ENCODE results near the gene AKAP11.
A peak's percentile ranks its signal among the peaks of the same experiment; 100 is the strongest.

AKAP11 gene

DNA sequence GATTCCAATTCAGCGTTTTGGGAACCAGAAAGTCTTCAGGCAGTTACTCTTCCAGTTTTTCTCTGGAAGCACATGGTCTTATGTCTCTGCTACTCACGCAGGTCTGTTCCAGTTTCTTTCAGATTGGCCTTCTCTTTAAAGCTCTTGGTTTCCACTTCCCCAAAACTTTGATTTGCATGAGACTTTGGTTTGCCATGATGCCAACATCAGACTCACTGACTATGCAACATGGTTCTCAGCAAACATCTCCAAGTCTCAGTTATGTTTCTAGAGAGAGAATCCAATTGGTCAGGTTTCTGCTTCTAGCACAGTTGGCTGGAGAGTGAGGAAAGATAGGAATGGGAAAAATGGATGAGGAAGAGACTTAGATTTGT lies 3.1 kb downstream of the AKAP11 start:
- DNase-seq: no peak

DNA sequence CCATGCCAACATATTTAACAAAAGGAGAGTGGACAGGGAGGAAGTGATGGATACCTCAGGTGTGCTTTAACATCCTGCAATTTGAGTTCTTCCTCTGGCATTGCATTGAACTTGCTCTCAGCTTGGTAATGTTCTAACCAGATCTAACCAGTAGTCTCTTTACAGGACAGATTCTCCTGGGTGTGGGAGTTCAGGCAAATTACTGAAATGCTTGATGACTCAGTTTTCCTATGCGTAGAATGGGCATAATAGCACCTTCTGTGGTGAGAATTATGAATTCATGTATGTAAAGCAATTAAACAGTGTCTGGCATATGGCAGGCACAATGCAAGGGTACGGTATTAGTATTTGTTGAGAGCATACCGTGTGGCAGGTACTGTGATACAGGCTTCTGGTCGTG lies 3.6 kb downstream of the AKAP11 start:
- DNase-seq: no peak

DNA sequence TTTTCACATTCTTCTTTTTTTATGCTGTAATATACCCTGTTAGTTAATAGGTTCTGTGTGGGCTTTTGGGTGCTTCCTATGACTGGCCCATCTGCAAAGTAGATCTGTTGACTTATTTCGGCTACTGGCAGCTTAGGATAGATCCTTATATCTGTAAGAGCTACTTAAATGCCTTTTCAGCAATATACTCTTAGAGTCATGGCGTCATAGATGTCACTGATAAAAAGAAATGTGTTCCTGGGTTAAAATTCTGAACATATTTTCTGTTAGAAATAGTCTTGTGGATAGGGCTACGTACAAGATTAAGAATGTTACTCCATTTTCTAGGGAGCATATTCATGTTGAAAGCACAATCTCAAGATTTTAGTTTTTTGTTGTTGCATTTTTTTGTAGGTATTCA lies 4.7 kb downstream of the AKAP11 start:
- no peak for DNase-seq

DNA sequence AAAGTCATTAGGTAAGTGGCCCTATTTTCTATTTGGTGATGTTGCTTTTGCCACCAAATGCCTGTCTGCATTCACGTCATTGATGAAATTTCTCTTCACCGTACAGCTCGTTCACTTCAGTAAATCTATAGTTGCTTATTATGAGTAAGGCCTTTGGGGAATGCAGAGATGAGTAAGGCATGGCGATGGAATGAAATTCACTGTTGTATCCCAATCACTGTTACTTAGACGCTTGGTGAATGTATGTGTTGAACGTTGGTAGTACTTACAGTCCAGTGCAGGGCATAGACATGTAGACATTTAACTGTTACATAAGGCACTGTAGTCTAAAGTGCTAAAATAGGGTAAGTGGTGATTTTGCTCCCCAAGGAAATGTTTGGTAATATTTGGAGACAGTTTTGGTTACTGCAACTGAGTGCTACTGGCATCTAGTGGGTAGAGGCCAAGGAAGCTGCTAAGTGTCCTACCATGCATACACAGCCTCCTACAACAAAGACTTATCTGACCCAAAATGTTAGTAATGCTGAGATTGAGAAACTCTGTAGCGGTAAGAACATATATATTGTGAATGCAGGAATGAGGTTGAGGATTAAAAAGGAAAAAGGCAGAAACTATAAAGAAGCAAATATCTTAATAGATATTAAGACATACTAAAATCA lies 5.8 kb downstream of the AKAP11 start:
- DNase-seq: no peak

DNA sequence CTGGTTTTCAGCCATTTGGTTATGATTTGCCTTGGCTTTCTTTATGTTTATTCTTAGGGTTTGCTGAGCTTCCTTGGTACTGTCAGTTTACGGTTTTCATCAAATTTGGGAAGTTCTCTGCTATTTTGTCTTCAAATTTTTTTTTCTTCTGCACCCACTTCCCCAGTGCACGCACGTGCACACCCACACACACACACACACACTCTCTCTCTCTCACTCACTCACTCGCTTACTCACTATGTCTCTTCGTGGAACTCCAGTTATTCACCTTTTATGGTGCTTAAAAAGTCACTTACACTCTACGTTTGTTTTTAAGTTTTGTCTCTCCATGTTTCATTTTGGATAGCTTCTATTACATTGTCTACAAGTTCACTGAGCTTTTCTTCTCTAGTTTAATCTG lies 7.1 kb downstream of the AKAP11 start:
- no peak for DNase-seq

DNA sequence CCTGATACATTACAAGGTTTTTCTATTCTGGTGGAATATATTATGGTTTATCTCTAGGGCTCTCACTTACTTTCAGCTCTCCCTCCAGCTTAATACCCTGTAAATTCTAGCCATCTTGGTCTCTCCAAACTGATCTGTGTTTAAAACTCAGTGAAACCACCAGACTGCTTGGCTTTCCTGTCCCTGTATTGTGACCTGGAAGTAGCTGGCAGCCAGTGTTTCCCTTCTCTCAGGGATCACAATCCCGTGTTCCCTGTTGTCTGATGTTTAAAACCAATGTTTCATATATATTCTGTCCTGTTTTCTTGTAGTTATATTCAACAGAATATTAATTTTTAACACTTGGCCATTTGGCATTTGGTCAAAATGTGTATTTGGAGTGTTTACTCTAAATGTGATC lies 8.0 kb downstream of the AKAP11 start:
- DNase-seq: no peak

DNA sequence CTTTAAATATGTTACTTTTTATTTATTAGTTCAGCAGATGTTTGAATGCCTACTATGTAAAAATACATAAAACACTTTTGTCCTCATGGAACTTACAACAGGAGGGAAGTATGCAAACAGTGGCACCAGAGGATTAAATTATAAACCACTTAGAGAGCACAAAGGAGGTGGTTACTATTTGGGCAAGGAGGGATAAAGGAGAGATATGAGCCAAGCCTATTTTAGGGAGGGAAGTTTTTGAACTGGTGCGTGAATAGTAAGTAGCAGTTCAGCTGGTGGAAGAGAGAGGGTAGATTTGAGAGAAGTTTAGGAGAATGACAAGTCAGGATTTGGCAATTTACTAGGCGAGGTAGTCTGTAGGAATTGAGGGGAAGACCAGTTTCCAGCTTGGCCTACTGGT lies 8.6 kb downstream of the AKAP11 start:
- no peak for DNase-seq

DNA sequence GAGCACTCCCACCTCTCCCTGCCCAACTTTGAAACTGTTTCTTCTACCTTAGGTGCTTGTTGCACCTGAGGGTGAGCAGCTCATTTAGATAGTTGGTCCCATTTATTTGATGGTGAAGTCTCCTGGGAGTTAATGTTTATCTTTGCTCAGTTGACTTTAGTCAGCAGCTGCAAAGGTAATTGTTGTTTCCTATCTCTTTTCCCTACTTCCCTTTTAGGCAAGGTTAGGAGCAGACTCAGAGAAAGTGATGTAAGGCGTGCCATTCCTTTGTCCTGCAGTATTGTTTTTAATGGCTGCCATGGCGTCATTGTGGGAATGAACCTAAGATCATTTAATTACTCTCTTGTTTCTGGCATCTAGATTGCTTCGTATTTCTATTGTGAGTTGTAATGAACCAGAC lies 11.6 kb downstream of the AKAP11 start:
- DNase-seq: peak; percentile 37 to 69

DNA sequence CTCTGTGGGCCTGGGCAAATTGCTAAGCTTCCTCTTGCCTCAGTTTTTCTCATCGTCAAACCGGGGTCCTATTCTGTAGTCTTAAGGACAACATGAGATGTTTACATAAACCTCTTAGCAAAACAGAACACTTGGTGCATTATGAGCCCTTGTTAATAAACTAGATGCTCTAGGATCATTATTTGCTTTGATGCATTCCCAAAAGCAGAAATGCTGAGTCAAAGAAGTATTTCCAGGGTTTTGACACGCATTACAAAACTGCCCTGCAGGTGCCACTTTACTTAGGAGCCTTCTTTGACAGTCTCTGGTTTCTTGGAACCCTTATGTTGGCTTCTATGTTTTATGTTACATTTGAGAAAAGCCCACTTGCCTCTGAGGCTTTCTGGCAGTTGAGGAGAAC lies 12.1 kb downstream of the AKAP11 start:
- DNase-seq: no peak

DNA sequence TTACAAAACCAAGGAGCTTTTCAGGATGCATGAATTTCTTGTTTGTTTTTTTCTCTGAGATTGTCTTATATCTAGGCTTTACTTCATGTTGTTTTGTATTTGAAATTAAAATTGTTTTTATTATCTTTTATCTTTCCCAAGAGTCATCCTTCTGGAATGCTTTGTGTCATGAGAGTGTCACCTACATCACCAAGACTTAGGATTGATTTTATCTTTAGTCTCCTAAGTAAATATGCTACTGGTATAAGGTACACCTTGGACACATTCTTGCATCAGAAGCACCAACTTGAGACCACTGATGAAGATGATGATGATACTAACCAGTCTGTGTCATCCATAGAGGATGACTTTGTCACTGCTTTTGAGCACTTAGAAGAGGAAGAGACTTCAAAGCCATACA lies 26.4 kb downstream of the AKAP11 start:
- DNase-seq: no peak

DNA sequence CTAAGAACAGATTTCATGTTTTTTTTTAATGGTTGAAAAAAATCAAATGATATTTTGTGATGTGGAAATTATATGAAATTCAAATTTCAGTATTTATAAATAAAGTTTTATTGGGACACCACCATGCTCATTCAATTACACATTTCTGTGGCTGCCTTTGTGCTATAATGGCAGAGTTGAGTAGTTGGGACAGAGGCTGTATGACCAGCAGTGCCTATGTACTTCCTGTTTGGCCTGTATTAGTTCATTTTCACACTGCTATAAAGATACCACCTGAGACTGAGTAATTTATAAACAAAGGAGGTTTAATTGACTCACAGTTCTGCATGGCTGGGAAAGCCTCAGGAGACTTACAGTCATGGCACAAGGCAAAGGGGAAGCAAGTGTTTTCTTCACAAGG lies 33.6 kb downstream of the AKAP11 start:
- DNase-seq: no peak

DNA sequence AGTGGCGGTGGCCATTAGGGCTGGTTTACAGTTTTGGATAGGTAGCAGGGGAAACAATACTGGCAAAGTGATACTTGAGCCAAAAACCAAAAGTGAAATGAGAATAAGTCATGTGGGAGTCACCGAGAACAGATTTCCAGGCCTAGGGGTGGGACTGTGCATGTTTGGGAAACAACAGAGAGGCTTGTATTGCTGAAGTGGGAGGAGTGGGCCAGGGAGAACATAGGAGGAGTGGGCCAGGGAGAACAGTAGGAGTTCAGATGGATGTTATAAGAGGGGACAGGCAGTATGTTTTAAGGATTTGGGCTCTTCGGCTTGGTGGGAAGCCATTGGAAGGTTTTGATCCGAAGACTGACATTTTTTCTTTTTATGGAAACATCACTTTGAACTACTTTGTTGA lies 35.5 kb downstream of the AKAP11 start:
- DNase-seq: no peak

DNA sequence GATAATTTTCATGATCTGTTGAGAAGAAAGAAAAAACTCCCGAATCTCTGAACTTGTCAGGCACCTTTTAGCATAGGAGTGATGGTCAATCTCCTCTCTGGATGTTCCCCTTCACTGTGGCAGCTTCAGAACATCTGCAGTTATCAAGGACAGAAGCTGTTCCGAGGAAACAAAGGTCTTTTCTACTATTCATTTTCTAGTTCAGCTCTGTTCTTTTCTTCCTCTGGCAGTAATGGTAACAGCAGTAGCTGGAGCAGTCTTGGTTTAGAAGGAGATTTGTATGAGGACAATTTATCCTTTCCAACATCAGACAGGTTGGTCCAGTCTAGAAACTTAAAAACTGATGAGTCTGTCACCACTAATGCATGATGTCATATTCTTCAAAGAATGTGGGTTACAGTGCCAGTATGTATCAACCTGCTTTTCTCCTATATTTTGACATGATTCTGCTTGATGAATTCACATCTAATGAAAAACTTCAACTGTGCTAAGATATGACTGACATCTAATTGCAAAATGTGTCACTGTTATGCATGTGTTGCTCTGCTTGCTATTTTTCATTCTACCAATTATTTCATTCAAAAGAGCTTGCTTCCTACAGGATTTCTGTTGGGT lies 41.0 kb downstream of the AKAP11 start:
- DNase-seq: no peak

DNA sequence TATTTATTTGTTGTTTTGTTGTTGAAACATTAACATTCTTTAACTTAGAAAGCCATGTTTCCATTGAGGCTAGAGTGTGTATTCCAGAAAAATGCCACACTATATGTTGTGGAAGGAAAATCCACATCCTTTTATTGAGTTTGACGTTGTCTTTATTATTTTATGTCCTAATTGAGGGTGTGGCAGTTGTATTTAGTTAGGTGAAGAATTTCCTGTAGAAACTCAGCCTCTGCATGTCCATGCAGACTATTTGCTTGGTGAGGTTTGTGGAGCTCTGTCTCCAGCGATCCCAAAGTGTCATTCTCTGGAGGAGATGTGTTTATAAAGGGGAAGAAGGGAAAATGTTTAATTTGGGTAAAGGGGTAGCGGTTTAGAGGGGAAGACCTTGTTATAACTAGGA lies 46.6 kb downstream of the AKAP11 start:
- DNase-seq: no peak

DNA sequence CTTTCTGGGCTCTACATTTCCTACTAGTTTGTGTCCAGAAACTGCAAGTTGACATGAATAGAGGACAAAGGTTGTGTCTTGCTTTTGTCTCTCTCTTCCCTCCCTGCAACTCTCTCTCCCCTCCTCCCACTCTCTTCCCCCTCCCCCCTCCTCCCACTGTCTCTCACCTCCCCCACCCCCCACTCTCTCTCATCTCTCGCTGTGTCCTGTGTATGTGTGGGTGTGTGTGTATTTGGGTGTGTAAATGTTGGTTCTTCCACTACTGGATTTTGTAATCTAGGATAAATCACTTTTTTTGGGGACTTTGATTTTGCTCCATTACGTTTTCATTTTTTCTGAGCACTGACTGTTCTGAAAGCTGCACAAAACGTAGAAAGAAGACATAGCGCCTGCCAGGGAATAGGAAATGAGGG lies 48.4 kb downstream of the AKAP11 start:
- DNase-seq: no peak

DNA sequence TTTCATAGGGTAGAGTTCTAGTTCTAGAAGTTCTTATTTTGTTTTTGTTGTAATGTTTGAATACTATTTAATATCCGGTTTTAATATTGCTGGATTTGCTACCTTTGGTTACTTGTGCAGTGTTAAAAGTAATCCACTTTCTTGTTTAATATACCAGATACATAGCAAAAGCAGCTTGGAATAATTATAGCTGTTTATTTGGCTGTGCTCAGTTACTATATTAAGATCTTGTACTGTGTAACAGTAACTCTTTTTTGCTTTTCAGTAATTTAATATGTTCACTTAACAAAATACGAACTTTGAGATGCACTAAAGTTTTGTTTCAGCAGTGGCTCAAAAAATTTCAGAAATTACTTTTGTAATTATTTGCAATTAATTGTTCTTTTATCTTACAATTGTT lies 50.9 kb downstream of the AKAP11 start:
- no peak for DNase-seq

DNA sequence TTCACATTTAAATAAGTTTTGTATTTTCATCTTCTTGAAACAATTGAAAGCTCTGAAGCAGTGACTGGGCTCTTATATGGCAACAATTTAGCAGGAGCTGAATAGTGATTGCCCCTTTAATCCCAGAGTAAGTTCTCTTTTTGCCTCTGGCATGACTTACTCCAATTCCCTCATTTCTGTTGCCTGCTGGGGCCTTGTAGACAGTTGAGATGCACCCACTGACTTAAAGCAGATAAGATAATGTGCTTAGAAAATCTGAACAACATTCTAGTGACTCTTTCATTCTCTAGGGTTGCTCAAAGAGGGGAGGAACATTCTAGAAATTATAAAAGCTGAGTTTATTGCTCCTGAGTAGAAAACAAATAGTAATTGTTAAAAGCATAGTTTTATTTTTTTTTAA lies 52.8 kb downstream of the AKAP11 start:
- no peak for DNase-seq

DNA sequence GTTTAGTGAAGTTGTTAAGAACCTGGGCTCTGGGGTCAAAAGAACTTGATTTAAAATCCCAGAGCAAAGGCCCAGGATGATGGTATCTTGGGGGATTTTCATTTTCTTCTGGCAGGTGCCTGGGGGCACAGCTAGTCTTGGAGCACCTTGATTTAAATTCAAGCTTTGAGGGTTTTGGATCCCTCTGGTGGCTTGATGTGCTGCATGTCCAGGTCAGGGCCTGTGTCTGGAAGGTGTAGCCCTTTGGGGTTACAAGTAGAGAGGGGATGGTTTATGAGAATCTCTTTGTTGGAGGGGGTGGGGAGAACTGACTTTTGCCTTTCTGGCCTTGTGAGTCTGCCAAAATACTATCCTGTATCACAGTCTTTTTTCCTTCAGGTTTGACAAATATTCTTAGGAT lies 55.8 kb downstream of the AKAP11 start:
- no peak for DNase-seq

DNA sequence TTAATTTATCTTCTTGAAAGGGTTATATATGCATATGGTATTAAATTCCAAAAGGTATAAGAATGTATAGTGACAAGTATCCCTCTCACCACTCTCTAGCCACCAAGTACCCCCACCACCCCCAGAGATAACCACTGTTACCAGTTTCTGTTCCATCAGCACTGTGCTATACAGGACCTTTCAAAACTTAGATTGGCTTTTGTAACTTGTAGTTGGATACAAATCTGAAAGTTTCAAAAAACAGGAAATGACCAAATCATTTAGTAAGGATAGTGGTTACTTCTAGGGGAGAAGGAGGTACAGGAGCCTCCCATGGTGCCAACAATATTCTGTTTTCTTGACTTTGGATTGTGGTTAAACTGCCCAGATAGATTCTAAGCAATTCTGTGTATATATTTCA lies 56.7 kb downstream of the AKAP11 start:
- no peak for DNase-seq

DNA sequence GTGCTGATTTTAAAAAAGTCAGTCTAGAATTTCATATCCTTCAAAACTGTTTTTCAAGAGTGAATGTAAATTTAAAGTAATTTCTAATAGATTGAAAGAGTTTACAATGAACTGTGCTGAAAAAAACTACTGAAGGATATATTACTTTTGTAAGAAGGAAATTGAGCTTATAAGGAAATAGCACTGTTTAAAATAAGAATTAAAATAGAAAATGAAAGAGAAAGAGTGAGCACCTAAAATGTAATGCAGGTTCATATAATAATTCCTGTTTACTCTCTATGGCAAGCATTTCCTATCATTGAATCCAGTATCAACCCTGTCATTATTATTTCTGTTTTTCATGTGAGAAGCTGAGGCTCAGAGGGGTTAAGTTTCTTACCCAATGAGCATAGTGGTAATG lies 57.3 kb downstream of the AKAP11 start:
- DNase-seq: no peak

DNA sequence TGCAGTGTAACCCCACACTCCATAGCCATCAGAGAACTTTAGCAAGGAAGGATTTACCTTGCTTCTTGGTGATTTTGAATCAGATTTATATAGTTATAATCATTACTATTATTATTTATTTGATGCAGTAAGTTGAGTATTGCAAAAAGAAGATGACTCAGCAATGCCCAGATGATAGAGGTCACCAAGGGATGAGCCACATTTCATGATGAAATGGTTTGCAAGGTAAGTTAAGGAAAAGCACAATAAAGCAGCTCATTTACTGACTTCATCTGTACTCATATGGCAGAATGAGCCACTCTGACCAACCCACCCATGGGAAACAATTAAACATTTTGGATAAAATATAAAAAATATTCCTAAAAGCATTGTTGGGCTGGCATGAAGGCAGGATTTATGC lies 59.1 kb downstream of the AKAP11 start:
- no peak for DNase-seq

DNA sequence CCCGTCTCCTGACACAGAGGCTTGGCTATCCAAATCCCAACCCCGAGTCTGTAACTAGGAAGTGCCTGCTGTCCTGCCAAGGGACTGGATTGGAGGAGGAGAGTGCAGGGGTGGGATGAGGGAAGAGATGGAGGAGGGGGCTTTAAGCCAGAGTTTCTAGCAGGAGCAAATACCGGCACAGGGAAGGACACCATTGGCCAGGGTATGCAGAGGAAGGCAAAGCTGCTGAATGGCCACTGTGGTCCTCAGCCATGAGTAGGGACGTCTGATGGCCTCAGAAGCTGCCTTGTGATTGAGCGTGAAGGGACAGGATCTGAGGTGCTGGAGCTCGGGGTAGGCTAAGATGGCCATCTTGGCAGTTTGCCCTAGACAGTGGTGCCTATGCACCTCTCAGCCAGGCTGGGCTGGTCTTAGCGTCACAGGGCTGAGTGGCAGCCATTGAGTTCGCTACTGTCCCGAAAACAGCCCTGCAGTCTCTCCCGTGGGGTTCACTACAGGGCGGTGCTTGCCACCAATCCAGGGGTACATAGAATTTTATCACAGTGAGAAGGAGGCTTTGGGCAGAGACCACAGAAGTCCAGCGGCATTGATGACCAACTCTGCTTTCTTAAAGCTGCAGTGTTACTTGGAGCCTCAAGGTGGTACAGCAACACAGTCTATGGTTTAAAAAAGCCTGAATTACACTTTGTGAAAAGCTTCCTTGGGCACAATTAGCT lies 61.8 kb downstream of the AKAP11 start:
- DNase-seq: peak; percentile 55 to 76

DNA sequence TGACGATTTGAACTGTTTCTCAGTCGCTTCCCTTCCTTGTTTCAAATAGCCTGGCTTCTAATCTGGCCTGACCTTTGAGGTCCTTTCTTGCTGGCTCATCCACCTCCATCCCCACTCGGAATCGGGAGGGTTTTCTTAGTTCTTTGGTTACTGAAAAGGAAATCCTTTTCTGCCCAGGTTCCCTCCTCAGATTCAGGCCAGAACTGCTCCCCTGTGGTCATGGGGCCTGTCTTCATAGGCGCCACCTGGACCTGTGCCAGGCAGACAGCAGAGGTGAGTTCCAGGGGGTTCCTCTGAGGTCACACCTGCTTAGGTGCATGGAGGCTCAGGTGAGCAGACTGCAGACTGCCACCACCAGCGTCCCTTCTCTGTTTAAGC lies 62.4 kb downstream of the AKAP11 start:
- DNase-seq: peak; percentile 34 to 62

DNA sequence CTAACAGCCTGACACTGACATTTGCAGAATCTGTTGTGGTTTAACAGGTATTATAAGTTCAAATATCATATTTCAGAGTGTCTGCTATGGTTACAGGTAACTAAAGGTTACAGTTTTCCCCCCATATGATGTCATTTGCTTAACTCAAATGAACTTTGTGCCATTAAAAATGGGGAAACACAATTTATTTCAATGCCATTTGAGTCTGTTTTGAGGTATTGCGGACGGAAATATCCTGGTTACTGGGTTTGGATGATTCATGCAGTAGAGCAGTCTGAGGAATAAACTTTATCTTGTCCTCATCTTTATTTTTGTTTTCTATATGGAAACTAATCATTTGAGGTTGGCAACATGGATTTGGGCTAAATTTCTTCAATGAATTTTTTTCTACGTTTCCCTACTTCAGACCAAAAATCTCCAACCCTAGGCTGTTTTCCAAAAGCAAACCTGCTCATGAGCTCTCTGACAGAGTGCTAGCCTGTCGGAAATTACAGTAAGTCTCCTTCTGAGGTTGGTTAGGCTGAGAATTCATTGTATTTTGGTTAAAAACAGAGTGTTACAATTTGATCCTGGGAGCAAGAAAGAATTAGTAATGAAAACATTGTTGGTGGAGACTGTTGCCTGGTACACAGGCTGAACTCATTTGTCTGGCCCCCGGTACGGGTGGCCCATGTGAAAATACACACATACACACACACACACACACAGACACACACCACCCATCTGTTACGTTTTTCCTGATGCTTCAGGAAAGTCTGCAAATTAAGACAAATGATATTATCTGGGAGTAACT lies 66.1 kb downstream of the AKAP11 start:
- no peak for DNase-seq

All from NCI-H526 (cell line).